GM21526 (cell line): ENCODE measurements around the gene SMYD3.

ENCODE experiments used
- ATAC-seq: cut with Tn5 transposase; IDR thresholded peaks from one replicate; pipeline ENCODE4 v1.9.1; 2021; ENCODE audit warnings: moderate library complexity; ENCODE audit not compliant: unreplicated experiment, low FRiP score

The SMYD3 gene

DNA sequence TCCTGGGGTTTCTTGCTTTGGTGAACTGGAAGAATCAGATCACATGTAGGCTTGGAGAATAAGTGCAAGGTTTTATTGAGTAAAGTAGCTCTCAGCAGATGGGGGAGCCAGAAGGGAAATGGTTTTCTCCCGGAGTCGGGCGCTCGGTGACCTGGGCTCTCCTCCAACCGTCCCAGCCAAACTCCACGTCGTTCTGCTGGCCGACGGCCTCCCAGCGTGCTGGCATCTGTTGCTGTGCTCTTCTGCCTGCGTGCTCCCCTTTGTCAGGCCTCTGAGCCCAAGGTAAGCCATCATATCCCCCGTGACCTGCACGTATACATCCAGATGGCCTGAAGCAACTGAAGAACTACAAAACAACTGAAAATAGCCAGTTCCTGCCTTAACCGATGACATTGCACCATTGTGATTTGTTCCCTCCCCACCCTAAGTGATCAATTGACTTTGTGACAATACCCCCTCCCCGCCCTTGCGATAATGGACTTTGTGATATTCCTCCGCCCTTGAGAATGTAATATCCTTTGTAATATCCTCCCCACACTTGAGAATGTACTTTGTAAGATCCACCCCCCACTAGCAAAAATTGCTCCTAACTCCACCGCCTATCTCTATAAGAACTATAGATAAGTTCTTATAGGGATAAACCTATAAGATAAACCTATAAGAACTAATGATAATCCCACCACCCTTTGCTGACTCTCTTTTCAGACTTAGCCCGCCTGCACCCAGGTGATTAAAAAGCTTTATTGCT, 88.3 kb downstream of the SMYD3 start:
- no peak for ATAC-seq

DNA sequence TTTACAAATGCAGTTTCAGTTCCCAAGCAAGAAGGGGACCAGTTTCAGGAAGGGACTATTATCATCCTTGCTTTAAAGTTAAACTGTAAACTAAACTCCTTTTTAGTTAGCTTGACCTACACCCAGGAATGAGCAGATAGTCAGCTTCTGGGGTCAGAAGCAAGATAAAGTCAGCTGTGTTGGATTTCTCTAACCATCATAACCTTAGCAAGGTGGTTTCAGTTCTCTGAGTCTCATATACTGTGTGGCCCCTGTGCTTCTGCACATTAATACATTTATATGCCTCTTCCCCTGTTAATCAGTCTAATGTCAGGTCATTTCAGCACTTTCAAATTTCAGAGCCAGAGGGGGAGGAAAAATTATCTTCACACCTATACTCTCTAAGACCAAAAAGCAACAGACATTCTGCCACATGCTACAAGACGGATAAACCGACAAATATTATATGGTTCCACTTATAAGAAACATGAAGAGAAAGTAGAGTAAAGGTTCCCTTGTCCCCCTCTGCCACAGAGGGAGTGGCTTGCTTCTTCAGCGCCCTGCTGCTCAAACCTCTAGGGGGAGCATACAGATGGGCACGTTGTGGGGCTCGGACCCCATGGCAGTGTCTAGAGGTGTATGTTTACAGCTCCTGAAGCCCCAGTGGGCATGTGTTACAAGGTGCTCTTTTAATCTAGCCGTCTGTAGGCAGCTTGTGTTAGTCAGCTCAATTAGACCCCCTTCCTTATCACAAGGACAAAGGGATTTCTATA, 89.1 kb downstream of the SMYD3 start:
- no peak for ATAC-seq

- no peak for ATAC-seq
Measured at GRCh38 chr1:246417152-246417812, 89.8 kb downstream of the SMYD3 start.

DNA sequence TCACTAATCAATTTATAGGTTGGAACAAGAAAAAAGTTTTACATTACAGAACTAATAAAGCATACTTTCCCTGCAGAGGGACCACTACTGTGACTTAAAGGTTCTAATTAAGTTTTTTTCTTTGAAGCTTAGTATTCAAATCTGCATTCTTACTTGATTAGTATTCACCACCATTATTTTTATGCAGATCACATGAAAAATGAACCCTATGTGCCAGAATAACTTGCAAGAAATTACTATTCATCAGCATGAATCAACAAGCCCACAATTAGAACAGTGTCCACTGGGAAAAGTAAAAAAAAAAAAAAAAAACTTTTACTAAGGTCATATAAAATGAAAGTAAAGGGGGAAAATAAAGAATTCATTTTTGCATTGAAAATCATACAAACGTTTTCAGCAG, 90.8 kb downstream of the SMYD3 start:
- ATAC-seq = no peak

DNA sequence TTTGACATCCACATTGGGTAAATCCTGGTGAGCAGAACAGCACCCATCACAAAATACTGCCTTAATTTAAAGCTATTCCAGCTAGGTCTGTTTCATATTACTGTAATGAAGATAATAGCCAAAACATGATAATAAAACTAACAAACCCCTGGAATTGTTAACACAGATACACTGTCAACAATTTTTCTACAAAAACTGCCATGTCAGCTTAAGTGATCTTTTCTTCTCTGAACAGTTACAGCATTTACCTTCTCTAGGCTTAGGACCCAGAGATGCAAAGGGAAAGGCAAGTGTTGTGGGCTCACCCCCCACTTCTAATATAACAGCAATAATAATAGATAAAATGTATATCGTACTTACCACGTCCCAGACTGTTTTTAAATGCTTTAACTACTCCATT, 92.1 kb downstream of the SMYD3 start:
- ATAC-seq = no peak

- ATAC-seq = no peak
Measured at GRCh38 chr1:246413430-246413829, 93.6 kb downstream of the SMYD3 start.

- no peak for ATAC-seq
Measured at GRCh38 chr1:246404078-246404477, 103.0 kb downstream of the SMYD3 start.

DNA sequence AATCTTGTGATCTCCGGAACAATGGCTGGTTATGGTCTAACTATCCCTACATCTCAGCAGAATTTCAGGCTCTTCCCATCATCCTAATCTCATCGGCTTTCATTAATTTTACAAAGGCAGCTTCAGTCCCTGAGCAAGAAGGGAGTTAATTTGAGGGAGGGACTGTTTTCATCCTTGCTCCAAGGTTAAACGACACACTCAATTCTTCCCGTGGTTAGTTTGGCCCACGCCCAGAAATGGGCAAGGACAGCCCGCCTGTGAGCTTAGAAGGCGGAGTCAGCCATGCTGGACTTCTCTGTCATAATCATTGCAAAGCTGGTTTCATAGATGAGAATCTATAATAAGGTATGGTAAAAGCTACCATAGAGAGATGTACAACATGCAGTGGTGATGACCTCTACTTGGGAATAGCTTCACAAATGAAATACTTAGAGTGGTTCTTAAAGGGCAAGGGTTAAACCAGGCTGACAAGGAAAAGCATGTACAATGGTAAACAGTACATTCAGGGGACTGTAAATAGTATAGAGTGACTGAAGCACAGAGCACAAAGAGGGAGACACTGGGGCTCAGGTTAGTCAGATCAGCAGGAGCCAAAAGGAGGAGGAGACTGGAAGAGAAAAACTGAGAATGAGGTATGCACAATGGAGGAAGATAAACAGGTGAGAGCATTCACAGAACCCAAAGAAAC, 108.8 kb downstream of the SMYD3 start:
- ATAC-seq = no peak

- no peak for ATAC-seq
Measured at GRCh38 chr1:246397046-246397445, 110.0 kb downstream of the SMYD3 start.

- ATAC-seq = no peak
Measured at GRCh38 chr1:246396322-246396721, 110.8 kb downstream of the SMYD3 start.

- ATAC-seq = no peak
Measured at GRCh38 chr1:246394121-246394520, 113.0 kb downstream of the SMYD3 start.

DNA sequence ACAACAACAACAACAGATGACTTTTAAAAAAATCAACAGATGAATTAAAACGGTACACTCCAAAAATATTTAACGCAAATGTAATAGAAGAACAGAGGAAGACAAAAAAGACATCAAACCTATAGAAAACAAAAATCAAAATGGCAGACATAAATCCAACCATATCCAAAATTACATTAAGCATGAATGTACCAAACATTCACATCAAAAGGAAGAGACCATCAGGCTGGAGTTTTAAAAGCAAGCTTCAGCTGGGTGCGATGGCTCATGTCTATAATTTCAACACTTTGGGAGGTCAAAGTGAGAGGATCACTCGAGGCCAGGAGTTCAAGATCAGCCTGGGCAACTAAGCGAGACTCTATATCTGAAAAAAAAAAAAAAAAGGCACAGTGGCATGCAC, 116.2 kb downstream of the SMYD3 start:
- ATAC-seq = no peak

- ATAC-seq = no peak
Measured at GRCh38 chr1:246384616-246385015, 122.5 kb downstream of the SMYD3 start.

DNA sequence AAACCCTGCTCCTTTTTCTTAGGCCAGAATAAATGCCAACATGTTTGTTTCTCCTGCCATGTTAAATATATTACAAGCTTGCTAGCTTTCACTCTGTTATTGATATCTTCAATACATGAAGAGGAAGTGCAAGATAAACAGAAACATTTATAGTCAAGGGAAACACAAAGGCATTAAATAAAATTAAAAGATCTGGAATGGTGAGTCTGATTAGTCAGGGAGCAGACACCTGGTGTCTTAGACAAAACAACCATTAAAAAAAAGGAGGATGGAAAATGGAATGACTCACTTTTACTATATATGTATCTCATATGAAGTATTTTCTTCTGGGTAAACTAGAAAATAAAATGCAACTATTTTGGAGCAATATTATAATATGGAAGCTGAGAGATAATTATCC, 123.3 kb downstream of the SMYD3 start:
- no peak for ATAC-seq

GRCh38 chr1:246383239-246383589, 123.9 kb downstream of the SMYD3 start:
- ATAC-seq = no peak

GRCh38 chr1:246382589-246383238, 124.4 kb downstream of the SMYD3 start:
- no peak for ATAC-seq

DNA sequence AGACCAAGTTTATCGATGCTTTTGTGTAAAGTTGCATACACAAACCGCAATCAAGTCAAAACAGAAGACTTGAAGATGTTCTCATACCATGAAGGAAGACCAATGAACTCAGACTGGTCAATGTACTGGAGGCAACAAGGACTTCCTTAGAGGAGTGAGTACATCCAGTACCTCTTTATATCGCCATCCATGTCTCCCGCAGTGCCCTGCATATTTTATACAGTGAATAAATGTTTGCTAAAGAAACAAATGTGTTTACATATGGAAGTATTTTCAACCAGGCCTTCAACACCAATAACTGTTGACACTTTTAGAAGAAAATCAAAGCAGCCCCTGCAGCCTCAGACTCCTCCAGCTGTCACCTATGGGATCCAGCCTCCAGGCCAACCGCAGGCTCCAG, 125.6 kb downstream of the SMYD3 start:
- no peak for ATAC-seq

DNA sequence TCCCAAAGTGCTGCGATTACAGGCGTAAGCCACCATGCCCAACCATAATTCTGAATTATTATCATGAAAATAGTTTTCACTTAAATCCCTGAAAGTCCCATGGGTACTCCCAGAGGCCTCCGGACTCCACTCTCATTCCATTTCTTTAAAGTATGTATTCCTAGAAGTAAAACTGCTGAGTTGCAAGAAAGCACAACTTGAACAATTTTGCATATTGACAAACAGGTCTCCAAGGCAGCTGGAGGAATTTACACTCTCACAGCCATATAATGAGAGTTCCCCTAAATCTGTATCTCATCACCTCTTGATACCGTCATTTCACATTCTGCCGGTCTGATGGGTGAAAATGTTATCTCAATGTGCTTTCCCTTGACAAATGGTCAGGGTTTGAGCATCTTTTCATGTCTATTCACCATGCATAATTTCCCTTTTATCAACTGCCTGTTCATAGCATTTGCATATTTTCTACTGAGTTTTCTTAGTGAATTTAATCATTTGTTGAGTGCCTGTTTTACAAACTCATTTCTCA, 129.4 kb downstream of the SMYD3 start:
- ATAC-seq = no peak

GRCh38 chr1:246373828-246374569, 133.1 kb downstream of the SMYD3 start:
- no peak for ATAC-seq

GRCh38 chr1:246372559-246372958, 134.5 kb downstream of the SMYD3 start:
- no peak for ATAC-seq
